ENCODE measurements around the gene CDV3. TPM values are rescaled to one million over a fixed set of nuclear protein-coding genes. Genes with fewer than 3 reads are reported as not detected.

CDV3 gene
- total and polyA plus RNA-seq, 9 of the 15 experiments (the other 6 are each of a cell fraction or from before 2014, with no cell fraction given): 72.3 to 273 (median 116) TPM

GRCh38 chr3:133572158-133573053 lies 1.1 kb upstream of the CDV3 start:
- intact Hi-C loops (cut with micrococcal nuclease): loop anchor here (10.0 kb wide), 1 partner anchor 848 kb away; the partner anchor contains the start of gene NPHP3
- CTCF ChIA-PET (ENCODE audit: low intra/inter-chr PET ratio): no interaction called here
- peak overlapping the region; percentile 95 for H3K27ac ChIP-seq (ENCODE audit: extremely low read depth, low read depth, low read length)
- H3K9me1 ChIP-seq (ENCODE audit: control insufficient read depth, insufficient read depth, low read length): no peaks in the 10 kb centered on the region
- TSS peak; percentile 99 for BruUV-seq (replicated peaks)
- FAIRE-seq (peak; percentile 66), DNase-seq (ENCODE audit: extremely low read depth in 1 of 4, low spot score in 3 of 4) (peak in 2 of 4 experiments; percentile 17 to 41), ATAC-seq (no peak)
- POLR2A ChIA-PET: interaction anchor here (0.5 to 2.0 kb wide), 4 partner anchors 10 to 1051 kb away, joined by 3 to 10 read pairs (median 4); no protein-coding TSS in a partner anchor
- H3K9me3 ChIP-seq (replicated peaks; ENCODE audit: control insufficient read depth, insufficient read depth, low read depth, low read length): no peaks in the 10 kb centered on the region
- peaks cover 26% of the 10 kb centered on the region for H3K36me3 ChIP-seq (ENCODE audit: control insufficient read depth, insufficient read depth, low read length)
- peaks cover 17% of the 10 kb centered on the region for H4K20me1 ChIP-seq (replicated peaks; ENCODE audit: control insufficient read depth, insufficient read depth, low read length)
- in situ Hi-C loops (cut with MboI): no loop called here
- WGBS (ENCODE audit: insufficient coverage, low coverage, missing lambda C conversion rate): 60% methylated on average over 16 of the region's 19 CpGs
- H3K4me2 ChIP-seq (ENCODE audit: insufficient read depth, low read length): peak overlapping the region; percentile 79
- peak overlapping the region; percentile 19; the same call in 1 of the 2 replicates for H3K4me3 ChIP-seq
- no peaks in the 10 kb centered on the region for H3K27me3 ChIP-seq (ENCODE audit: control insufficient read depth in 2 of 2, insufficient read depth in 2 of 2, low read length in 2 of 2)
- peak overlapping the region; percentile 84 for H2AFZ ChIP-seq (ENCODE audit: low read depth, low read length)
- H3K79me2 ChIP-seq (ENCODE audit: control insufficient read depth, insufficient read depth, low read length): peaks cover 36% of the 10 kb centered on the region
- peak overlapping the region in 1 of 2 experiments; percentile 77; a peak in 2 of 4 replicates for H3K9ac ChIP-seq (ENCODE audit: insufficient read depth in 1 of 2, low read depth in 2 of 2, low read length in 2 of 2)
- peaks cover 7 to 20% of the 10 kb centered on the region in 2 experiments; a peak in 4 of 5 replicates for H3K4me1 ChIP-seq (replicated peaks in 1 of 2; ENCODE audit: control insufficient read depth in 2 of 2, insufficient read depth in 2 of 2, low read length in 2 of 2)
- TF ChIP-seq ZNF75A (CRISPR knock-in tag; IDR thresholded peaks at IDR 0.05) (no peak), POLR2H (tag; IDR thresholded peaks at IDR 0.05; ENCODE audit: low read depth) (no peak), CUX1 (CRISPR knock-in tag; IDR thresholded peaks at IDR 0.05) (no peak), FOSL1 (tag; conservative IDR thresholded peaks at IDR 0.05) (peak; percentile 67), CHAMP1 (IDR thresholded peaks at IDR 0.05) (no peak), POLR3G (IDR thresholded peaks at IDR 0.05; ENCODE audit: extremely low read depth, insufficient read length, insufficient replicate concordance) (no peak), FOXM1 (IDR thresholded peaks at IDR 0.05; ENCODE audit: low read depth) (no peak), FOXM1 (CRISPR knock-in tag; IDR thresholded peaks at IDR 0.05; ENCODE audit: low read depth) (no peak)
- TF ChIP-seq, protein P1, sequence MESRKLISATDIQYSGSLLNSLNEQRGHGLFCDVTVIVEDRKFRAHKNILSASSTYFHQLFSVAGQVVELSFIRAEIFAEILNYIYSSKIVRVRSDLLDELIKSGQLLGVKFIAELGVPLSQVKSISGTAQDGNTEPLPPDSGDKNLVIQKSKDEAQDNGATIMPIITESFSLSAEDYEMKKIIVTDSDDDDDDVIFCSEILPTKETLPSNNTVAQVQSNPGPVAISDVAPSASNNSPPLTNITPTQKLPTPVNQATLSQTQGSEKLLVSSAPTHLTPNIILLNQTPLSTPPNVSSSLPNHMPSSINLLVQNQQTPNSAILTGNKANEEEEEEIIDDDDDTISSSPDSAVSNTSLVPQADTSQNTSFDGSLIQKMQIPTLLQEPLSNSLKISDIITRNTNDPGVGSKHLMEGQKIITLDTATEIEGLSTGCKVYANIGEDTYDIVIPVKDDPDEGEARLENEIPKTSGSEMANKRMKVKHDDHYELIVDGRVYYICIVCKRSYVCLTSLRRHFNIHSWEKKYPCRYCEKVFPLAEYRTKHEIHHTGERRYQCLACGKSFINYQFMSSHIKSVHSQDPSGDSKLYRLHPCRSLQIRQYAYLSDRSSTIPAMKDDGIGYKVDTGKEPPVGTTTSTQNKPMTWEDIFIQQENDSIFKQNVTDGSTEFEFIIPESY (CRISPR knock-in tag; IDR thresholded peaks at IDR 0.05): no peak
